GM10847 (cell line): ENCODE data around the gene RTN4RL1.

Source experiments
- POLR2A ChIP-seq: IDR thresholded peaks from 2 replicates; pipeline ENCODE4 v1.6.1; 2011; ENCODE audit not compliant: insufficient read length; ENCODE audit errors: extremely low read depth

RTN4RL1 gene

GRCh38 chr17:2063261-2064146 lies 38.4 kb upstream of the RTN4RL1 start:
- no peak for TF ChIP-seq POLR2A

DNA sequence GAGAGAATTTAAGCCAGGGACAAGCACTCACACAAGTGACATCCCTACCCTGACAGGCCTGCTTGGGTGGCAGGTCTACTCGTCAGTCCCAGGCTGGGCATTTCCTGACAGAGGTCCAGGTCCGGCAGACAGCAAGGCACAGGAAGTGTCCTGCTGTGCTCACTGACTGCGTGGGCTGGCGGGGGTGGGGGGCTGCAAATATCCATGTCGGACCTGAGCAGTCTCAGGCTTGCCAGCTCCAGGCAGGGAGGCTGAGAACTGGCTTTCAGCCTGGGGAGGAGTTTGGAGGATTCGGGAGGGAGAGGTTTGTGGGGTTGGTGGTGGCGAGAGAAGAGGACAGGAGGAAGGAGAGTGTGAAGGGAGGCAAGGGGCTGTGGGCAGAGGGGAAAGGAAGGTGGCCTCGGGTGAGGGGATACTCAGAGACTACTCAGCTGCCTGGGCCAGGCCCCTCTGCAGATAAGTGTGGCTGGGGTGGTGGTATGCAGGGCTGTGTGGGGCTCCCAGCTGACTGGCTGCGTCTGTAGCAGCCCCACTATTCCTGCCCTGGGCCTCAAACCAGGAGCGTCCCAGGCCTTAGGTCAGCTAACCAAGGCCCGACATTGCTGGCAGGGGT lies 37.5 kb upstream of the RTN4RL1 start:
- TF ChIP-seq POLR2A: no peak

DNA sequence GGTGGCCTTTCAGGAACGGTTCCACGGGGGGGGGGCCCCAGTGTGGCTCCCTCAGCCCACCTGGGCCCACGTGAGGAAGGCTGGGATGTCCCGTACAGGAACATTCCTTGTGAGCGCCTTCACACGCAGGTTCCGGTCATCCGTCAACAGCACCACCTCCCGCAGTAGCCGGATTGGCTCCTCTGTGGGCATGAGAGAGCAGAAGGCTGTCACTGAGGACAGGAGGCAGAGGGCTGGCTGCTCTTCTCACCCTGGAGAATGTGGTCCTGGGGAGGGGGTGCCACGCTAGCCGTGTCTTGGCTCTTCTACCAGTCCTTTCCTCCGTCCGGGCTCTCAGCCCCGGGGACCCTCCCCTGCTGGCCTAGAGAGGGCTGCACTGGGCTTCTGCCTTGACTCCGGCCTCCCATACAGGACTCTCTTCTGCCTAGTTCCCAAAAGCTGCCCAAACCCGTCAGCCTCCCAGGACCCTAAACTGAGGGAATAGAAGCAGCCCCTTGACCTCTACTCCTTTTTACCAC lies 36.4 kb upstream of the RTN4RL1 start:
- TF ChIP-seq POLR2A: no peak

DNA sequence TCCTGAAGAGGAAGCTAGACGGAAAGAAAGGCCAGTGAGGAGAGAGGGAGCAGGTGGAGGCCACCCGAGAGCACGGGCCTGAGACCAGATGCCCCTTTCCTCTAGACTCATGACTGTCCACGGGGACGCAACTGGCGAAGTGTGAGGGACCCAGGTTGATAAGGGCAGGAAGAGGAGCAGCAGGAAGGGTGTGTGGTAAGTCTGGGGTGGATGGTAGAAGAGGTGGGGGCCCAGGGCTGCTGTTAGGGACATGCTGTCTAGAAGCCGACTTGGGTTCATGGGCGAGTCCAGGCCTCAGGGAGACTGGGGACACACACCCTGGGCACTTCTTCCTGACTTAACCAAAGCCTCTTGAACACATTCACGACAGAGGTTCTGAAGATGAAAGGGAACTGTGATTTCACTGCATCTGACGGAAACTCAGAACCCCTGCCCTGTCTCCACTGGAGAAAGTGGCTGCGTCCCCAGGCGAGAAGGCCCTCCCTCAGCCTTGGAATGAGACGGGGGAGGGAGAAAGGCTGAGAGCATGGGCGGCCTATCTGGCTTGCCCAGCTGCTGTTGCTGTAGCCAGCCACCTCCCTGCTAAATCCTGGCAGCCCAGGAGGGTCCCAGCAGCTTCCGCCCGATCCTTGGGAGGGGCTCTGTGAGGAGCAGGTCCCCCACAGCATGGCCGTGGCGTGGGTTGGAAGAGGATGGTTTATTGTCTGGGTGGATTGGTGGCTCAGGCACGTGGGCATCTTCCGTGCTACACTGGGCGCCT lies 35.7 kb upstream of the RTN4RL1 start:
- TF ChIP-seq POLR2A: no peak

- TF ChIP-seq POLR2A: no peak
Measured at GRCh38 chr17:2060385-2060658, 35.2 kb upstream of the RTN4RL1 start.

DNA sequence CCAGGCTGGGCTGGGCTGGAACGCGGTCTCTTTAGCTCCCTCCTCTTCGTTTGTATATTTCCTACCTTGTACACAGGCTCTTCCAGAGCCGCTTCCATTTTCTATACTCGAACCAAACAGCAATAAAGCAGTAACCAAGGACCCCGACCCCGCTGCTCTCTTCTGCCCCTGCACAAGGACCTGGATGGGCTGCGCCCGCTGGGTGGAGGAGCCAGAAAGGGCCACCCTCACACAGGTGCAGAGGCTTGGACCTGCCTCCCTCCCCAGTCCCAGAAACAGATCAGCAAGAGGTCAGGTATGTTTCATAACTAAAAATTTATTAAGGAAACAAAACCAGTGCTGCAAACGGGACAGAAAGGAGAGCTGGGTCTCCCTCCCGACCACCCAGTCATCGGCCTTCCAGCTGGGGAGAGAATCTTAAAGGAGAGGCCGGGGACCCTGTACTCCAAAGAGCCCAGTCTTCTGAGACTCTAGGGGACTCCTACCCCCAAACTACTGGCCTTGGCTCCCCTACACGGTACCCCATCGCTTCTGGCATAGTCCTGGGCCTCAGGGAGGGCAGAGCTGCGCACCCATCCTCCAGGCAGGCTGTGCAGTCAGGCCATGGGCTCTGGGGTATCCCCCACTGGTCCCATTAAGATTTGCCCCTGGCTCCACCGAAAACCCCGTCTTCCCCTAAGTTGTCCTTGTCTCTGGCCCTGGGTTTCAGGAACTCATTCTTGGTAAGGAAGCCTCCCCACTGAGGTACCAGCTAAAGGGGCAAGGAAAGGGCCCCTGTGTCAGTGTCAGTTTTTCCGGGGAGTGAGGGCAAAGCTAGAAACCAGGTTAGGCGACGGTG lies 34.6 kb upstream of the RTN4RL1 start:
- TF ChIP-seq POLR2A: no peak

GRCh38 chr17:2058586-2059546 lies 33.7 kb upstream of the RTN4RL1 start:
- TF ChIP-seq POLR2A: peak; percentile 3

- TF ChIP-seq POLR2A: peak; percentile 4
Measured at GRCh38 chr17:2057760-2058585, 32.8 kb upstream of the RTN4RL1 start.

DNA sequence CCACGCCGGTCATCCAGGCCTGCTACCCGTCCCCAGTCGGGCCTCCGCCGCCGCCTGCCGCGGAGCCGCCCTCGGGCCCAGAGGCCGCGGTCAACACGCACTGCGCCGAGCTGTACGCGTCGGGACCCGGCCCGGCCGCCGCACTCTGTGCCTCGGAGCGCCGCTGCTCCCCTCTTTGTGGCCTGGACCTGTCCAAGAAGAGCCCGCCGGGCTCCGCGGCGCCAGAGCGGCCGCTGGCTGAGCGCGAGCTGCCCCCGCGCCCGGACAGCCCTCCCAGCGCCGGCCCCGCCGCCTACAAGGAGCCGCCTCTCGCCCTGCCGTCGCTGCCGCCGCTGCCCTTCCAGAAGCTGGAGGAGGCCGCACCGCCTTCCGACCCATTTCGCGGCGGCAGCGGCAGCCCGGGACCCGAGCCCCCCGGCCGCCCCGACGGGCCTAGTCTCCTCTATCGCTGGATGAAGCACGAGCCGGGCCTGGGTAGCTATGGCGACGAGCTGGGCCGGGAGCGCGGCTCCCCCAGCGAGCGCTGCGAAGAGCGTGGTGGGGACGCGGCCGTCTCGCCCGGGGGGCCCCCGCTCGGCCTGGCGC lies 32.1 kb upstream of the RTN4RL1 start:
- TF ChIP-seq POLR2A: no peak

DNA sequence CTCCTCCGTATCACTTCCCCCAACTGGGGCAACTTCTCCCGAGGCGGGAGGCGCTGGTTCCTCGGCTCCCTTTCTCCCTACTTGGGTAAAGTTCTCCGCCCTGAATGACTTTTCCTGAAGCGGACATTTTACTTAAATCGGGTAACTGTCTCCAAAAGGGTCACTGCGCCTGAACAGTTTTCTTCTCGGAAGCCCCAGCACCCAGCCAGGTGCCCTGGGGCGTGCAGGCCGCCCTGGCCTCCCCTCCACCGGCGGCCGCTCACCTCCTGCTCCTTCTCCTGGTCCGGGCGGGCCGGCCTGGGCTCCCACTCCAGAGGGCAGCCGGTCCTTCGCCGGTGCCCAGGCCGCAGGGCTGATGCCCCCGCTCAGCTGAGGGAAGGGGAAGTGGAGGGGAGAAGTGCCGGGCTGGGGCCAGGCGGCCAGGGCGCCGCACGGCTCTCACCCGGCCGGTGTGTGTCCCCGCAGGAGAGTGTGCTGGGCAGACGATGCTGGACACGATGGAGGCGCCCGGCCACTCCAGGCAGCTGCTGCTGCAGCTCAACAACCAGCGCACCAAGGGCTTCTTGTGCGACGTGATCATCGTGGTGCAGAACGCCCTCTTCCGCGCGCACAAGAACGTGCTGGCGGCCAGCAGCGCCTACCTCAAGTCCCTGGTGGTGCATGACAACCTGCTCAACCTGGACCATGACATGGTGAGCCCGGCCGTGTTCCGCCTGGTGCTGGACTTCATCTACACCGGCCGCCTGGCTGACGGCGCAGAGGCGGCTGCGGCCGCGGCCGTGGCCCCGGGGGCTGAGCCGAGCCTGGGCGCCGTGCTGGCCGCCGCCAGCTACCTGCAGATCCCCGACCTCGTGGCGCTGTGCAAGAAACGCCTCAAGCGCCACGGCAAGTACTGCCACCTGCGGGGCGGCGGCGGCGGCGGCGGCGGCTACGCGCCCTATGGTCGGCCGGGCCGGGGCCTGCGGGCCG lies 31.4 kb upstream of the RTN4RL1 start:
- no peak for TF ChIP-seq POLR2A

DNA sequence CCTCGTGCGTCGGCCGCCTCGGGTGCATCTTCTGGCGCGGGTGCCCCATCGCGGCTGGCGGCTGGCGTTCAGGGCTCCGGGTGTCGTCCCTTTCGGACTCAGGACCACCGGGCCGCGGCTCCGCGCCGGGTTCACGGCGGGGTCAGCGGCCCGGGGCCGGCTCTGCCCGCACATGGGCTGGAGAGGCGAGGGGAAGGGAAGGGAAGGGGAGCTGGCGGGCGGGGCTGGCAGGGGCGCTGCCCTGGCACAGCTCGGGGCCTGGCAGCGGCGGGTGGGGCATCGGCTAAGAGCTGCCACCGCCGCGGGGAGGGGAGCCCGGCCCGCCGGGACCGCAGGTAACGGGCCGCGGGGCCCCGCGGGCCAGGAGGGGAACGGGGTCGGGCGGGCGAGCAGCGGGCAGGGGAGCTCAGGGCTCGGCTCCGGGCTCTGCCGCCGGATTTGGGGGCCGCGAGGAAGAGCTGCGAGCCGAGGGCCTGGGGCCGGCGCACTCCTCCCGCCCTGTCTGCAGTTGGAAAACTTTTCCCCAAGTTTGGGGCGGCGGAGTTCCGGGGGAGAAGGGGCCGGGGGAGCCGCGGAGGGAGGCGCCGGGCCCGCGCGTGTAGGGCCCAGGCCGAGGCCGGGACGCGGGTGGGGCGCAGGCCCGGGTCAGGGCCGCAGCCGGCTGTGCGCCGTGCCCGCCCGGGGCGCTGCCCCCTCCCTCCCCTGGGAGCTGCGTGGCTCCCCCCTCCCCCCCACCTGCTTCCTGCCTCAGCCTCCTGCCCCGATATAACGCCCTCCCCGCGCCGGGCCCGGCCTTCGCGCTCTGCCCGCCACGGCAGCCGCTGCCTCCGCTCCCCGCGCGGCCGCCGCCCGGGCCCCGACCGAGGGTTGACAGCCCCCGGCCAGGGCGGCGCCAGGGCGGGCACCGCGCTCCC lies 30.4 kb upstream of the RTN4RL1 start:
- no peak for TF ChIP-seq POLR2A
